Smooth muscle cell (in vitro differentiated cells): ENCODE results near the gene STX1A. TPM values are rescaled to one million over a fixed set of nuclear protein-coding genes. Genes with fewer than 3 reads are reported as not detected.

Experiments
- DNase-seq: peaks from one replicate; lab custom pipeline; 2025; ENCODE audit not compliant: unreplicated experiment; lab: John Stamatoyannopoulos, UW
- H2AFZ ChIP-seq: fragments of 200-600 bp; sonication (generic); 2 replicates; pipeline ENCODE4 v1.6.0; 2016; ENCODE audit warnings: antibody characterized with exemption, low read depth, mild to moderate bottlenecking
- H3F3A ChIP-seq: fragments of 200-600 bp; sonication (generic); 2 replicates; pipeline ENCODE4 v1.6.0; 2017; ENCODE audit warnings: antibody characterized with exemption, low read depth
- H3K27ac ChIP-seq: fragments of 200-600 bp; sonication (generic); 2 replicates; pipeline ENCODE4 v1.5.1; 2016; ENCODE audit warnings: low read depth, mild to moderate bottlenecking
- H3K27me3 ChIP-seq: fragments of 200-600 bp; sonication (generic); 2 replicates; pipeline ENCODE4 v1.6.1; 2016; ENCODE audit warnings: low read depth, mild to moderate bottlenecking
- H3K36me3 ChIP-seq: fragments of 200-600 bp; sonication (generic); 2 replicates; pipeline ENCODE4 v1.5.1; 2016; ENCODE audit warnings: low read depth
- H3K4me1 ChIP-seq: fragments of 200-600 bp; sonication (generic); 2 replicates; pipeline ENCODE4 v1.5.1; 2016; ENCODE audit warnings: low read depth
- H3K4me2 ChIP-seq: fragments of 200-600 bp; sonication (generic); 2 replicates; pipeline ENCODE4 v1.6.0; 2016; ENCODE audit warnings: mild to moderate bottlenecking
- H3K4me3 ChIP-seq: fragments of 200-600 bp; sonication (generic); 2 replicates; pipeline ENCODE4 v1.5.1; 2016; ENCODE audit warnings: mild to moderate bottlenecking
- H3K79me2 ChIP-seq: fragments of 200-600 bp; sonication (generic); 2 replicates; pipeline ENCODE4 v1.6.0; 2016; ENCODE audit warnings: low read depth, mild to moderate bottlenecking
- H3K9ac ChIP-seq: fragments of 200-600 bp; sonication (generic); 2 replicates; pipeline ENCODE4 v1.6.0; 2016; ENCODE audit warnings: low read depth
- H3K9me3 ChIP-seq: fragments of 200-600 bp; sonication (generic); replicated peaks from 2 replicates; pipeline ENCODE4 v1.5.1; 2016; ENCODE audit warnings: low read depth
- H4K20me1 ChIP-seq: fragments of 200-600 bp; sonication (generic); 2 replicates; pipeline ENCODE4 v1.6.0; 2016; ENCODE audit warnings: low read depth
- WGBS: methylation state at CpG from one replicate; pipeline ENCODE4 v1.1.7; 2016; ENCODE audit warnings: low lambda C conversion rate; 5-methylcytosine and 5-hydroxymethylcytosine counted together
- polyA plus RNA-seq: library from polyadenylated mRNA; unstranded; fragments of >200 nt; fragmentation: Nextera tagmentation; extraction: Ambion mirVana; gene quantifications from 2 replicates; pipeline ENCODE4 v1.2.1, GENCODE V29; 2016
- total RNA-seq: library from RNA; depleted of rRNA; stranded (reverse); fragments of >200 nt; gene quantifications from 2 replicates; pipeline ENCODE4 v1.2.3, GENCODE V29; 2014
- TF ChIP-seq, protein P1 (sequence below): fragments of 200-600 bp; sonication (generic); IDR thresholded peaks from 2 replicates; pipeline ENCODE4 v1.5.1; 2017; ENCODE audit warnings: borderline replicate concordance, mild to moderate bottlenecking, antibody characterized with exemption; ENCODE audit not compliant: insufficient read depth, poor library complexity, severe bottlenecking

The STX1A gene
- 14.3 and 18.3 TPM in 2 replicates for total RNA-seq
- polyA plus RNA-seq = 7.5 and 18.0 TPM in 2 replicates

DNA sequence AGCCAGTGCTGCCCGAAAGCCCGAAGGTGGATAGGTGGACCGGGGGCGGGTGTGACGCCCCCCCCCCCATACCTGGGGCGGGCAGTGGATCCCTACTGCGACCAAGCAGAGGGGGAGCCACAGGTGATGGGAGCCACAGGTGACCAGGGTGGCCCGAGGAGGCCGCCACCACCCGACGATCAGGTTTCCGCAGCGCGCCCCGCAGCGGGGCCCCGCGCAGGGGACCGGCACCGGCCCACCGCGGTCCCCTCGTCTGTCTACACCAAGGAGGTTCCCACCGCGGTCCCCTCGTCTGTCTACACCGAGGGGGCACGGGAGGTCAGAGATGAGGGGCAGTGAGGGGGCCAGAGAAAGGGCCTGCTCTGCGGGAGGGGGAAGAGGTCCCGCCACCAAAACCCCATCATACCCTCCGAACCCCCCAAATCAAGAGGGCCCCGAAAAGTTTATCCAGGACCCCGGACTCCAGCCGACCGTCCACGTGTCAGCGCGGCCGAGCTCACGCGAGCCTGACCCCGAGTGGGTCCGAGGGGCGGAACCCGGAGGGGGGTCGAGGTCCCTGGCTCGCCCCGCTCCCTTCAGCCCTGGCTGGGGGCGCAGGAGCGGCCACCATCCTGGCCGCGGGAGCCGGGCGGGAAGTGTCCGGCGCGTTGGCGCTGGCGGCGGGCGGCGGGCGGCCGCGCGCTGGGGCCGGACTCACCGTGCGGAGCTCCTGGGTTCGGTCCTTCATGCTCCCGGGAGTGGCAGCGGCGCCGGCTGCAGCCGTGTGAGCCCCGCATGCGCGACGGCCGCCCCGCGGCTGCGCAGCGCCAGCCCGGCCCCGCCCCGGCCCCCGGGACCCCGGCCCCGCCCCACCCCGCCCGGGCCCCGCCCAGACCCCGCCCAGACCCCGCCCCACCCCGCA lies at the start of gene STX1A:
Gene STX1A, minus strand, starts transcription at position 765 of the 901 bp plus-strand sequence. Its CDS starts 38 bp downstream, at position 727.
- peaks cover 4% of the 10 kb centered on the region for H3F3A ChIP-seq
- H4K20me1 ChIP-seq = peaks cover 43% of the 10 kb centered on the region
- H3K27me3 ChIP-seq = no peaks in the 10 kb centered on the region
- no peaks in the 10 kb centered on the region for H3K9me3 ChIP-seq
- no peaks in the 10 kb centered on the region for H3K36me3 ChIP-seq
- peak within 1 kb of the TSS; percentile 78 for H3K9ac ChIP-seq
- no peak within 1 kb of the TSS for H3K27ac ChIP-seq
- H2AFZ ChIP-seq = no peak within 1 kb of the TSS
- peak within 1 kb of the TSS; percentile 77 for H3K4me3 ChIP-seq
- TF ChIP-seq, protein P1, sequence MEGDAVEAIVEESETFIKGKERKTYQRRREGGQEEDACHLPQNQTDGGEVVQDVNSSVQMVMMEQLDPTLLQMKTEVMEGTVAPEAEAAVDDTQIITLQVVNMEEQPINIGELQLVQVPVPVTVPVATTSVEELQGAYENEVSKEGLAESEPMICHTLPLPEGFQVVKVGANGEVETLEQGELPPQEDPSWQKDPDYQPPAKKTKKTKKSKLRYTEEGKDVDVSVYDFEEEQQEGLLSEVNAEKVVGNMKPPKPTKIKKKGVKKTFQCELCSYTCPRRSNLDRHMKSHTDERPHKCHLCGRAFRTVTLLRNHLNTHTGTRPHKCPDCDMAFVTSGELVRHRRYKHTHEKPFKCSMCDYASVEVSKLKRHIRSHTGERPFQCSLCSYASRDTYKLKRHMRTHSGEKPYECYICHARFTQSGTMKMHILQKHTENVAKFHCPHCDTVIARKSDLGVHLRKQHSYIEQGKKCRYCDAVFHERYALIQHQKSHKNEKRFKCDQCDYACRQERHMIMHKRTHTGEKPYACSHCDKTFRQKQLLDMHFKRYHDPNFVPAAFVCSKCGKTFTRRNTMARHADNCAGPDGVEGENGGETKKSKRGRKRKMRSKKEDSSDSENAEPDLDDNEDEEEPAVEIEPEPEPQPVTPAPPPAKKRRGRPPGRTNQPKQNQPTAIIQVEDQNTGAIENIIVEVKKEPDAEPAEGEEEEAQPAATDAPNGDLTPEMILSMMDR = no peak
- peak; percentile 45 for DNase-seq
- peak within 1 kb of the TSS; percentile 90 for H3K4me2 ChIP-seq
- no peaks in the 10 kb centered on the region for H3K4me1 ChIP-seq
- H3K79me2 ChIP-seq = peaks cover 21% of the 10 kb centered on the region
- 3% methylated on average over 77 of the region's 96 CpGs for WGBS

DNA sequence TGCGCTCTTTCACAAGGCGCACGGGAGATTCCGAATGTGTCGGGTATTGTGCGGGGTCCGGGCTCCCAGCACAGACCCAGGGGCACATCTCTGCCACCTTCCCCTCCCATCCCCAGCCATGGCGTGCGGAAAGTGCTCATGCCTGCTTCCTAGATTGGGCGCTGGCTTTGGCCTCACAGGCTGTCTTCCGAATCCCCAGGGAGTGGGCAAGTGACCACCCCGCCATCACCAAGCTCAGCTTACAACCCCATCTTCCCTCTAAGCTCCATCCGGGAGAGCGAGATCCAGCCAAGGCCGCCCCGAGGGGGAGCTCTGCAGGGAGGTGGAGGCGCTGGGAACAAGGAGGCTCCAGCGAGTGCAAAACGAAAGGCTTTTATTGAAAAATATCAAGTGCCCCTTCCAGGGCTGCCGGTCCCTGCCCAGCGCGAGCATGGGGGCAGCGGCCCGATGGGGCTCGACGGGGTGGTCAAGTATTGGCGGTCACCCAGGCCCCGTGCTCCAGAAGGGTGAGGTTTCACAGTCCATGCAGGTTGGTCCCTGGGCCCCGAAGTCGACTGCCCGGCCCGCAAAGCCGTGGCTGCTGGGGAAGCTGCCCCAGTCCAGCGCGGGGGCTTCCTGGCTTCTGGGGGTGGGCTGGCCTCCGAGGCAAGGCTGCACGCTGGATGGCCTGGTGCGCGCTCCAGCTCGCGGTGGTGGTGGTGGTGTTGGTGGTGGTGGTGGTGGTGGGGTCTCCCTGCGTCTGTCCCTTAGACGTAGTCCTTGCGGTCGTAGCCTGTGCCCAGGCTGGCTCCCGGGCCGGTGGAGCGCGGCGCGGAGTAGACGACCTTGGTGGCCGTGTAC lies 49.4 kb upstream of the STX1A start:
- Histone ChIP-seq H3F3A (no peaks in the 10 kb centered on the region), H3K36me3 (no peaks in the 10 kb centered on the region), H2AFZ (no peak overlapping the region), H4K20me1 (no peaks in the 10 kb centered on the region), H3K4me2 (no peak overlapping the region), H3K9ac (no peak overlapping the region), H3K27ac (no peak overlapping the region), H3K27me3 (peaks cover 48% of the 10 kb centered on the region), H3K4me3 (no peak overlapping the region), H3K9me3 (no peaks in the 10 kb centered on the region), H3K4me1 (no peaks in the 10 kb centered on the region), H3K79me2 (no peaks in the 10 kb centered on the region)
- TF ChIP-seq, protein P1 = no peak
- DNase-seq = no peak
- WGBS = 93% methylated on average over 53 of the region's 53 CpGs

DNA sequence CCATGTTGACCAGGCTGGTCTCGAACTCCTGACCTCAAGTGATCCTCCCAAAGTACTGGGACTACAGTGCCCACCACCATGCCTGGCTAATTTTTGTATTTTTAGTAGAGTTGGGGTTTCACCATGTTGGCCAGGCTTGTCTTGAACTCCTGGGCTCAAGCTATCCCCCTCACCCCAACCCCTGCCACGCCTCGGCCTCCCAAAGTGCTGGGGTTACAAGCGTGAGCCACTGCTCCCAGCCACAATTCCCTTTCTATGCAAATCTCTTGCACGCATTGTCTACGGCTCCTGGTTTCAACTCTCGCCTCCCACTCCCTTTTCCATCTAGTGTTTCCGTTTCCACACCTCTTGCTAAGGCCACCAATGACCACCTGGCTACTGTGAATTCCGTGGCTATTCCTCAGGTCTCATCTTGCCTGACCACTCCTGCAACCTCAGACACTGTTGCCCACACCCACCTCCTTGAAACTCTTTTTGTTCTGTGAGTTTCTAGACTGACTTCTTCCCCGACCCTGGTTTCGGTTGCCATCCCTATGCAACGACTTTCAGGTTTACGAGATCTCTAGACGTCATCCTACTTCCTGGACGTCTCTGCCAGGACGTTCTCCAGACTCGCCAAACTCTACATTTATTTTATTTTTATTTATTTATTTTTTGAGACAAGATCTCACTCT lies 47.2 kb upstream of the STX1A start:
- DNase-seq = no peak
- Histone ChIP-seq H3F3A (no peaks in the 10 kb centered on the region), H3K79me2 (no peaks in the 10 kb centered on the region), H3K4me2 (no peak overlapping the region), H3K36me3 (no peaks in the 10 kb centered on the region), H2AFZ (no peak overlapping the region), H3K9ac (no peak overlapping the region), H3K4me1 (no peaks in the 10 kb centered on the region), H3K9me3 (no peaks in the 10 kb centered on the region), H3K4me3 (no peak overlapping the region), H3K27ac (no peak overlapping the region), H3K27me3 (peaks cover 42% of the 10 kb centered on the region), H4K20me1 (no peaks in the 10 kb centered on the region)
- TF ChIP-seq, protein P1 = no peak
- 83% methylated on average over 17 of the region's 17 CpGs for WGBS
